Ascending aorta (tissue), 2 donors: ENCODE measurements around the gene PARVB. TPM values are rescaled to one million over a fixed set of nuclear protein-coding genes. Genes with fewer than 3 reads are reported as not detected.

ENCODE experiments used
- DNase-seq, 2 donors: peaks; one replicate each; pipeline ENCODE4 v3.0.0-alpha.2; 2019; ENCODE audit warnings: low spot score in 2 of 2
- H3K27ac ChIP-seq, 2 donors: fragments of 200-600 bp; sonication (generic); one replicate each; pipeline ENCODE4 v1.5.1; 2016 to 2017; ENCODE audit warnings: mild to moderate bottlenecking in 1 of 2
- H3K27me3 ChIP-seq: fragments of 200-600 bp; sonication (generic); one replicate; pipeline ENCODE4 v1.5.1; 2017
- H3K36me3 ChIP-seq, 2 donors: fragments of 200-600 bp; sonication (generic); one replicate each; pipeline ENCODE4 v1.5.1; 2016
- H3K4me1 ChIP-seq, 2 donors: fragments of 200-600 bp; sonication (generic); one replicate each; pipeline ENCODE4 v1.5.1; 2016 to 2017; ENCODE audit warnings: mild to moderate bottlenecking in 1 of 2
- H3K4me3 ChIP-seq, 2 donors: fragments of 200-600 bp; sonication (generic); one replicate each; pipeline ENCODE4 v1.5.1; 2016 to 2017; ENCODE audit warnings: mild to moderate bottlenecking in 1 of 2
- H3K9me3 ChIP-seq, 2 donors: fragments of 200-600 bp; sonication (generic); one replicate each; pipeline ENCODE4 v1.5.1; 2016
- CTCF ChIP-seq, 3 experiments: fragments of 200-600 bp in 2 of 3; fragments of 450-650 bp in 1 of 3; sonication (generic) in 2 of 3; IDR thresholded peaks; one replicate each; pipeline ENCODE4 v1.5.1; 2016 to 2019; ENCODE audit warnings: antibody characterized with exemption in 3 of 3, mild to moderate bottlenecking in 1 of 3, moderate library complexity in 1 of 3
- intact Hi-C: fragments of 100-400 bp; cut with DNase I; formaldehyde crosslinking; loops from one replicate; pipeline ENCODE4 v1.15.1; 2023
- total RNA-seq: library from RNA; depleted of rRNA; stranded (reverse); fragments of >200 nt; gene quantifications from one replicate; pipeline ENCODE4 v1.1.0, GENCODE V29; 2016

Gene PARVB
- total RNA-seq, 1 donor from 2014 or later: 33.8 TPM

GRCh38 chr22:43994416-43994815 lies 29.7 kb upstream of the PARVB start:
- no peaks in the 10 kb centered on the region for H3K27me3 ChIP-seq
- TF ChIP-seq CTCF (IDR thresholded peaks at IDR 0.05): no peak
- intact Hi-C loops: no loop called here
- no peaks in the 10 kb centered on the region for H3K4me1 ChIP-seq
- no peaks in the 10 kb centered on the region for H3K9me3 ChIP-seq
- peaks cover 69 to 84% of the 10 kb centered on the region in 2 donors for H3K36me3 ChIP-seq
- no peak for DNase-seq
- H3K4me3 ChIP-seq: no peak overlapping the region
- H3K27ac ChIP-seq: no peak overlapping the region

DNA sequence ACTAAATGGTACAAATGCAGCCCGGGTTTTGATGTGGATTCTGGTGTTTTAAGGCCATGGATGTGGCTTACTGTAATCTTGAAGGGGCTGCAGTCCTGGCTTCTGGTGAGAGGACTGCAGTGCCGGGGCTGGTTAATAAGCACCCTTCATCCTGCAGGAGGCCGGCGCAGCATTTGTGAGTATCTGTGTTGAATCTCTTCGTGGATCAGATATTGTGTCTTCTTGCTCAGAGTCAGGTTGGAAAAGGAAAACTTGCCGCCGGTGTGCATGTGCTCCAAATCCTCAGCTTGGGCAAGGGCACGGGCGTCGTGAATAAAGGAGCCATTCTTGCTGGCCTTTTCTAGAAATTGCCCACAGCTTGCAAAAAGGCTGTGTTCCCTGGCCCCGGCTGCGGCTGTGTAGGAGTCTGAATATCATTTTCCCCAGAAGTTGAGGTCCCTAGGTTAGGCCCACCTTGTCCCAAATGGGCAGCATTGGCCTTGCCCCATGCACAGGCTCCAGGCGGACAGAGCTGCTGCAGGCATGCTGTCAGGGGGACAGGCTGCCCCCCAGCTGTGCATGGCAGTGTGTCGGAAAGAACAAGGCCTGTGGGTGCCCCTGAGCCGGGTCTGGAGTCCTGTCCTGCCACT lies 28.9 kb upstream of the PARVB start:
- H3K36me3 ChIP-seq: peaks cover 64 to 77% of the 10 kb centered on the region in 2 donors
- intact Hi-C loops: no loop called here

GRCh38 chr22:43995798-43996169 lies 28.3 kb upstream of the PARVB start:
- Histone ChIP-seq H3K9me3 (no peaks in the 10 kb centered on the region), H3K4me3 (no peak overlapping the region), H3K4me1 (no peaks in the 10 kb centered on the region), H3K36me3 (peaks cover 59 to 70% of the 10 kb centered on the region in 2 donors), H3K27me3 (no peaks in the 10 kb centered on the region), H3K27ac (no peak overlapping the region)
- no peak for TF ChIP-seq CTCF (IDR thresholded peaks at IDR 0.05)
- no peak for DNase-seq
- intact Hi-C loops: no loop called here

More for the DNA sequence above, 28.9 kb upstream of the PARVB start:
- no peak overlapping the region for H3K27ac ChIP-seq
- no peaks in the 10 kb centered on the region for H3K4me1 ChIP-seq
- no peak overlapping the region for H3K4me3 ChIP-seq
- no peak for TF ChIP-seq CTCF (IDR thresholded peaks at IDR 0.05)
- no peak for DNase-seq
- no peaks in the 10 kb centered on the region for H3K27me3 ChIP-seq
- H3K9me3 ChIP-seq: no peaks in the 10 kb centered on the region

DNA sequence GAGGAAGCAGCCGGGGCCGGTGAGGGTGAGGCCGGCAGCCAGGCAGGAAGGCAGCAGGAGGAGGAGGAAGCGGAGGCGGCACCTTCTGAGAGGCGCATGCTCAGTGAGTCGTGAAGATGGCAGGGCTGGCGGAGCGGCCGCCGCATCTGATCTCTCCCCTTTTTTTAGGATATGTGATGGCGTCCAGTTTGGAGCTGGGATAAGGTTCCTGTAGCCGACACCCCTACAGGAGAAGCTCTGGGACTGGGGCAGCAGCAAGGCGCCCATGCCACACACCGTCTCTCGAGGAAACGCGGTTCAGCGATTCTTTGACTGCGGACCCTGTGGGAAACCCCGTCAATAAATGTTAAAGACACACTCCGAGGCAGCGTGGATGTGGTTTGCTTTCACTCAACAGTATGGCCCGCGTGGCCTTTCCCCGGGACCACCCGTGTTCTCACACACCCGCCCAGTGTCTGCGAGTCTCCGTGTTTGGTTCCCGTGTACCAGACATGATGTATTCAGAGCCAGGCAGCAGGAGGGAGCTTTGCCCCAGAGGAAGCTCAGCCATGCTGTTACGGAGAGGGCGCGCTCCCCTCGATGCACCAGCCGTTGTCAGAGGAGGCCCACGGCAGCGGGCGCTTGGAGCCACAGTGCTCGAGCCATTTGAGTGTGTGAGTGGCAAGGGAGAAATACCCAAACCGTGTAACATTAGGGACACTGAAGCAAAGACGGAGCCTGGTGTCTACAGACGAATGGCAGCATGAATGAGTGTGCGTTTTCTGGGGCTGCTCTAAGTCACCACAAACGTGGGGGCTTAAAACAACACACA lies 27.7 kb upstream of the PARVB start:
- no peak overlapping the region for H3K27ac ChIP-seq

GRCh38 chr22:43996981-43997265 lies 27.2 kb upstream of the PARVB start:
- no peak for TF ChIP-seq CTCF (IDR thresholded peaks at IDR 0.05)
- no peaks in the 10 kb centered on the region for H3K4me1 ChIP-seq
- intact Hi-C loops: no loop called here
- H3K27me3 ChIP-seq: no peaks in the 10 kb centered on the region
- no peak overlapping the region for H3K4me3 ChIP-seq
- no peaks in the 10 kb centered on the region for H3K9me3 ChIP-seq
- H3K36me3 ChIP-seq: peaks cover 50 to 60% of the 10 kb centered on the region in 2 donors
- H3K27ac ChIP-seq: no peak overlapping the region
- DNase-seq: no peak

More for the DNA sequence above, 27.7 kb upstream of the PARVB start:
- peak; percentile 19 to 76 for DNase-seq
- peaks cover 55 to 64% of the 10 kb centered on the region in 2 donors for H3K36me3 ChIP-seq
- H3K27me3 ChIP-seq: no peaks in the 10 kb centered on the region
- TF ChIP-seq CTCF (IDR thresholded peaks at IDR 0.05): no peak
- no peak overlapping the region for H3K4me3 ChIP-seq
- intact Hi-C loops: no loop called here
- no peaks in the 10 kb centered on the region for H3K4me1 ChIP-seq
- no peaks in the 10 kb centered on the region for H3K9me3 ChIP-seq
